Measurements from ENCODE around the gene RPS18.

Gene RPS18

DNA sequence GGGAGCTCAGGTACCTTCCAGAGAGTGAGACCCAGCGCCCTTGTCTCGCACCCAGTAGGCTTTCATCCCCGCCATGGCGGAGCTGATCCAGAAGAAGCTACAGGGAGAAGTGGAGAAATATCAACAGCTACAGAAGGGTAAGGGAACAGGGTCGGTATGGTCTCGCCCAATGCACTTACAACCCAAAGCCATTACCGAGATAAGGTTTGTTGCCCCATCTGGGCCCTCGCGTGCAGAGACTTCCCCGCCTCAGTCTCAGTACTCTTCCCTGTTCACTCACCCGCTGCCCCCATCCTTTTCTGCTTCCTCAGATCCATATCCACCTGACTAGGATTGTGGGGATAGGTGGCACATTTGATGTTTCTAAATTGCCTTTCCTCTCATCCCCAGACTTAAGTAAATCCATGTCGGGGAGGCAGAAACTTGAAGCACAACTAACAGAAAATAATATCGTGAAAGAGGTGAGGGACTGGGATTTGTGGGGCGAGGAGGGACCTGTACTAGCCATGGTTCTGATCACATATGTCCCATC, 18.0 kb downstream of the RPS18 start:
- DNase-seq (ENCODE audit: low read depth), result no peak

DNA sequence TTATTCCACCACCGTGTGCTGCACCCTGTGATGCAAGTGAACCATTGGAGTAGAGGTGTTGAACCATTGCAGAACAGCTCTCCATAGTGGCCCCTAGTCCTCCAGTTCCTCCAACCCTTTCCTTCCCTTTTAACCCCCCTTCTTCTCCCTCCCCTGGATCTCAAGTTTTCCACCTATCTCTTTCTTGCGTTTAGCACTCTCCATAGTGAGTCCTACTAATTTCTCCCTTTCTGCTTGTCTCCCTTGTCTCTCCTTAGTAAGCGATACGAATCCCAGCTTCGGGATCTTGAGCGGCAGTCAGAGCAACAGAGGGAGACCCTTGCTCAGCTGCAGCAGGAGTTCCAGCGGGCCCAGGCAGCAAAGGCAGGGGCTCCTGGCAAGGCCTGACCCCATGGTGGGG, 18.6 kb downstream of the RPS18 start:
- no peak for DNase-seq (ENCODE audit: low read depth)

DNA sequence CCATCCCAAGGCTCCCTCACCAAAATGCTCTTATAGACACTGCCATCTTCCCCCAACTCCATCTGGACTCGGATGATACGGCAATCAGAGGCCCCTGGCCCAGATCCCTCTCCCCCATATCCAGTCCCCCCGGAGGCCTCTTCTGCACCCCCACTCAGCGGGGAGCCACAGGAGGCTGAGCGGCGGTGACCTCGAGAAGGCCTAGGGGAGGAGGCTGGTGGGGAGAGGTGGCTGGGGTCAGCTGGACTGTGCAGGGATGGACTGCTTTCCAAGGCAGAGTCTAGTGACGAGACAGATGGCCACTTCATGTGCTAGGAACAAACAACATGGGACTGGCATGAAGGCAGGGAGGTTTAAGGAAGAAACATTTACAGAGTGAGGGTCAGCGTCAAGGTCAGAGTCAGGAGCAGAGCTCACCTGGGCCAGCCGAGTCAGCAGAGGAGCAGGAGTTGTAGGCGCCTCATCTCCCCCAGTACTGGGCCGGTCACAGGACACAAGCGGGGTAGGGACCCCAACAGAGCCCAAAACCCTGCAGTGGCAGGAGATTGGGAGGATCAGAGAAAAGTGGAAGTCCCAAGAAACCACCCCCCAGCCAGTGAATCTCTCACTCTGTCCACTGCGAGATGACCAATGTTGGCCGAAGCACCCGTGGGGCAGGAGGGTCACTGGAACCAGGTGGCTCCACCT, 21.3 kb downstream of the RPS18 start:
- DNase-seq (ENCODE audit: low read depth), result no peak

DNA sequence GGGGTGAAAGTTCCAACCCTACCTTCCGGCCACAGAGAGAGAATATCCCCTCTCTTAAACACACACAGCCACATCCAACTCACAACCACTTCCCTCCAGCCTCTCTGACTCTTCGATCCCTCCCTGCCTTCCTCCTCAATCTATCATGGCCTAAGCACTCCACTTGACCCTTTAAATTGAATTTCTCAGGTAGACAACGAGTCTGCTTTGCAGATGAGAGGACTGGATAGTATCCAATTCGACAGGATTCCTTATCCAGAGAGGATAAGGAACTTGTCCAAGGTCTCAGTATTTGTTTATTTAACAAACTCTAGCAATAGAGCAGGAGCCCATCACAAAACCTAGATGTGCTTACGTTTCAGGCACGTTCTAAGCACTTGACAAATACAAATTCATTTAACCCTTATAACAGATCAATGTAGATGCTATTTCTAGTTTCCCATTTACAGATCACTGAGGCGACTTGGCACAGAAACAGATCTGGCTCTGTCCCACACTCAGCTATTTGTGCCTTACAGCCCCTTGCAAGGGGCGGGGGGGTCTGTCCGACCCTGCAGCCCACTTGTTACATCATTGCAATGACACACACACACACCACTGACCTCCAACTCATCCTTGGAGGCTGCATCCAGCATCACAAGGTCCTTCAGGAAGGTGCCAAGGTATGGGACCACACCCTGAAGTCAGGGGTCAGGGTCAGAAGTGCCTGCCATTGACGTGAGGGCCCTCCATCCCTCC, 22.4 kb downstream of the RPS18 start:
- no peak for DNase-seq (ENCODE audit: low read depth)

DNA sequence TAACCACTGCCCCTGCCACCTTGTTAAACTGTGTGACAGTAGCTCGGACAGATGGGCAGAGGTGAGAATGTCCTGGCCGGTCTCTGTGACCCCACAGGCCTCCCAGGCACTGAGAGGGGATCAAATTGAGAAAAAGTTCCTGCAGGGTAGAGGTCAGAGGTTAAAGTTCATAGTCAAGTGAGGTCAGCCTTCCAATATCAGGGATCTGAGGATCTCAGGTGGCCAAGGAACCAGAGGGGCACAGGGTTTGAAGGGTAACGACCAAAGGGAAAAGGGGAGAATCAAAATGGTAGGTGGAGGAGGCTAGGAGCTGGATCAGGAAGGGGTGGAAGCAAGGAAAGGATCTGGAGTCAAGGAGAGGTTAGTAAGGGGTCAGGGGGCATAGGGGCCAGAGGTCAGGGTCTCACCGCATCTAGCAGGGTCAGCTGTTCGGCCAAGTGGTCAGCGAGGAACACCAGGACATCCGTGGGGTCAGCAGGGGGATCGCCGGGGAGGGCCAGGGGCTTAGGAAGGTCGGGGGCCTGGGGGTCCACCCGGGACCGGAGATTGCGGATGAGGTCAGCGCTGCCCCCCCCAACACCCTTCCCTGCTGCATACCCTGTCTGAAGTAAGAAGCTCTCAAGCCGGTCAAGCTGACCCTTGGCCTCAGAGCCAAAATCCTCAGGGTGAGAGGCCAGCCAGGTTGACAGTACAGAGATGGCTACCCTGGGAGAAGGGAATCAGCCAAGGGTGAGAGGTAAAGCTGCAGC, 23.9 kb downstream of the RPS18 start:
- DNase-seq (ENCODE audit: low read depth), result no peak

DNA sequence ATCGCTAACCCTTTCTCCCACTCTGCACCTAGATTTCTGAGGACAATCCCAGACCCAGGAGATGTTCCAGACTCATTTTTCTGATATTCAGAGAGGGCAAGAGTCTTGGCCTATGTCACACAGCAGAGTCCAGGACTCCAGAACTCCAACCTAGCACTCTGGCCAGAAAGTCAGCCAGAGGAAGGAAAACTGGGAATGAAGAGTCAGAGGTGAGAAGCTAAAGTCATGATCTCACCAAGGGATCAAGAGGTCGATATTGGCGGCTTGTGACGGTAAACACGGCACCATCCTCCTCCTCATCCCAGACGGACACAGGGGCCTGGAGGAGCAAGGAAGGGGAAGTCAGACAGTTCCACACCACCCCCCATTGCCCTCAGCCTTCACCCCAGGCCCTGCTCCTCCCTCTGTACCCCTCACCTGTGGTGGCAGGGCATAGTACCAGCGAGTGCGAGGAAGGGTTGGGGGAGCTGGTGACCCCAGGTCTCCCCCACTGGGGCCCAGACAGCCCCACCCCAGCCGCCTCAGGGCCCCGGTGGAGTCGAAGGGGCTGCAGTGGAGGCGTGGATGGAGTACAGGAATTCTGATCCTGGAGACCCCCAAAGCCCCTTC, 25.0 kb downstream of the RPS18 start:
- DNase-seq (ENCODE audit: low read depth), result no peak

DNA sequence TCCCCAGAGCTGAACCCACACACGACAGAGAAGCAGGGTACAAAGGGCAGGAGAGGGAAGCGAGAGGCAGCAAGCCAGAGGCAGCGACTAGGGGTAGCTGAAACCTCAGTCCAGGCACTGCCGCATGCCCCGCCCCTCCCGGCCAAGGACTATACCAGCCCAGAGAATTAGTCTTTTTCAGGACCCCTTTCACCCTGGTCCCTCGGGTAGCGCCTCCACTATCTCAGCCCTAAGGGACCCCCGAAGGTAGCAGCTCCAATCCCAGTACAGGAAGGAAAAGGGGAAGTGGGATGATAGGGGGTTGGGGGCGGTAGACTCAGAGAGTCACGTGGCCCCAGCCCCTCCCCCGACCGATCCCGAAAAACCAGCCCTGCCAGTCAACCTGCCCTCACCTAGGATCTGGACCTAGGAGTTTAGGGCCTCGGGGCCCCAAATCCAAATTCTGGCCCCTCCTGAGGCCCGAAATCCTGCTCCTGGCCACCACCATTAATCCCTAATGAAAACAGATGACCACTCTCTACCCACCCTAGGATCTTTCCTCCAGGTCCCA, 25.6 kb downstream of the RPS18 start:
- DNase-seq (ENCODE audit: low read depth), result no peak

DNA sequence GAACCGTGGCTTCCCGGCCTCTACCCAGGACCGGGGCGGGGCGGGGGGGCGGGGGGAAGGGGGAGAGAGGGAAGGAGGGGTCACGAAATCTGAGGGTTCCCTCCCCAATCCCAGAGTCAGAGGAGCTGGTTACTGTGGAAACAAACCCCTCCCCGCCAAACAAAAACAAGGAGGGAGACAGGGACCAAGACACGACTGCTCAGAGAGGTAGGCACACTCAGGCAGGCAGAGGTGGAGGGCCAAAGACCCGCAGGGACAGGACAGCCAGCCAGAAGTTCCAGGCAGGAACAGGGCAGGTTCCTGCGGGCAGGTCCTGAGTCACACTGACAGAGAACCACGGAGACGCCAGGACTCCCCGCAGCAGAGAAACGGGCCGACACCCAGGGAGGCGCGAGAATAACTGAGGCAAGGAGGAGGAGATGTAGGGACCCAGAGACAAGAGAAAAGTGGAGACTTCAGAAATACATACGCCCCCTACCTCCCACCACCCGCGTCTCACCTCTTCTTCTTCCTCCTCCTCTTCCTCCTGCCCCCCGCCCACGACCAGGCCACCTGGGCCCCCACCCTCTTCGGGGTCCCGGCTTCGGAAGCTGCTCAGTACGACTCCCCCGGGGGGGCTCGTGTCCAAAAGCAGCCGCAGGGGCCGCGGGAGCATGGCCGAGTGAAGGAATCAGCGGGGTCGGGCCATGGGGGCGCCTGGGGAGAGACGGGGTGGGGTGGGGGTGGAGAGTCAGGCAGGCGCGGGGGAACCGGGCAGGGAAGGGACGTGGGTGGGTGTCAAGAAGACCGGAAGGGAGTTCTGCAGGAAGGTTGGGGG, 26.3 kb downstream of the RPS18 start:
- DNase-seq (ENCODE audit: low read depth), result peak; percentile 59

DNA sequence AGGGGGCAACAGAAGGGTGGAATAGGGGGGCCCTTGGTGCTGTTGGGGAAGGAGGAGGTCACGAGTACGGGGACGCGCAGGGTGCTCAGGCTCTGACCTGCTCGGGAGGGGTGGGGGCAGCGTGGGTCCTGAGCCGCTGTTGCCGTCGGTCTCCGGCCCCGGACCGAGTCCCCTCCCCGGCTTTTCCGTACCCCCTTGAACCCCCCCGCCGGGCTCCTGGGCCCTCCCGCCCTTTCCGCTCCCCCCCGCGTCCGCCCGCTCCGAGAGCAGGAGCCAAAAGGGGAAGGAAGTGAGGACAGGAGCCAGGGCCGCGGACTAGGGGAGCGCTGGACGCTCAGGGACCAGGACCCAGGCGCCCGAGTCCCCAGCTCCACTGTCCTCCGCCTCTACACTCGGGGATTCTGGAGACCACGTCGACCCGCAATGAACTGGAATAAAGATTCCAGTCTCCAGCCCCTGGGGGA, 26.9 kb downstream of the RPS18 start, which contains the start of gene RGL2:
RGL2 (minus strand) TSS at position 170 of the 464 bp plus-strand sequence. CDS start 332 bp downstream, outside the sequence.
- no peak for DNase-seq (ENCODE audit: low read depth)

DNA sequence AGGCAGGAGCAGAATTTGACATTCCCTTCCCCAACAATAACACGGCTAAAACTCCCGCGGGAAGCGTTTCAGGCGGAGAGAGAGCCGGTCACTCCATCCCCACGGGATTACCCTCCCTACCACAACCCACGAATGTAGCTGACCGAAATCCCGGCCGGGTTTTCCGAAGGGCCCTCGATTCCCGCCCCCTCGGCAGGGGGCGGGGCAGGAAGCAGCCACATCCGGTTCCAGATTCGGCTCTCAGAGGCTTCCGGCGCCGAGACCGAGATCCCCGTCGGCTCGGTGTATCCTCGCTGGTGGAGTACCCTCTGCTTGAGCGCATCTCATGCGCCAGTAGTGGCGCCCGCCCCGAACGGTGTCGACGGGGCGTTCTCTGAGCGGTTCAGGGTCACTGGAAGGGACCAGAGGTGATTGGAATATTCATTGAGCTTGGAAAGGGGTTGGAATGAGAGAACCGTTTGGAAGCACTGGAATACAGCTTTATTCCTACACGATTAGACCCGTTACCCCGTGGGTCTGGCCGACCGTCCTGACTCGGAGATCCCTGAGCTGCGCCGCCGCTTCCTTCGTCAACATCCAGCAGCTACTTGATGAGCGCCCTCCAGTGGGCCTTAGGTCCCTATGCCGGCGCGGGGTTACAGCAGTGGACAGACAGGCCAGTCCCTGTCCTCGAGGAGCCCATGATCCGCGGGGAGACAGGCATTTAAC, 27.5 kb downstream of the RPS18 start:
- peak; percentile 94 for DNase-seq (ENCODE audit: low read depth)

DNA sequence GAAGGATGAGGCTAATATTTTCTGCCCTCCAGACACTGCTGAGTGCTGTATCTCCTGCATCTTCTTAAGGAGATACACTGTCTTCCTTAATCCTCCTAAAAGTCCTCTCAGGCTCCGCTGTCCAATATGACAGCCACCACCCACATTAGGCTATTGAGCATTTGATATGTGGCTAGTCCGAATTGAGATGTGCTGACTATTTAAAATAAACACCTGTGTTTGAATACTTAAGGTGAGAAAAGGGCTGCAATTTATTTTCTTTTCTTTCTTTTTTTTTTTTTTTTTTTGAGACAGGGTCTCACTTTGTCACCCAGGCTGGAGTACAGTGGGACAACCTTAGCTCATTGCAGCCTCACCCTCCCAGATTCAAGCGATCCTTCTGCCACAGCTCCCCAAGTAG, 30.0 kb downstream of the RPS18 start:
- DNase-seq (ENCODE audit: low read depth), result no peak

DNA sequence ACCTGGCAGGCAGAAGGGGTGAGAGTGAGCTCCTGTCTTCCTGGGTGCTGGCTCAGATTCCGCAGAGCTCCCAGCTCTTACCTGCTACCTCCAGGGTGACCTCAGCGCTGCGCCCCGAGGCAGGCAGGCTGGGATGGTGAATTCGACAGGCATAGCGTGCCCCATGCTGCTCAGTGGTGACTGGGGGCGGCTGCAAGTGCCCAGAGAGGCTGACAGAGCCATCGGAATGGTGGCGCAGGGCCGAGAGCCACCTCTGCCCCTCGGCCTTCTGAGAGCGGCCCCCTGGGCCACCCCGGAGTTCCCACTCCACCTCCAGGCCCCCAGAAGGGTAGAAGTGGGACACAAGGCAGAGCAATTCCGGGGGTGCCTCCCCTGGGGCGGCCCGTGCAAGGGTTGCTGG, 32.3 kb downstream of the RPS18 start:
- DNase-seq (ENCODE audit: low read depth), result no peak

DNA sequence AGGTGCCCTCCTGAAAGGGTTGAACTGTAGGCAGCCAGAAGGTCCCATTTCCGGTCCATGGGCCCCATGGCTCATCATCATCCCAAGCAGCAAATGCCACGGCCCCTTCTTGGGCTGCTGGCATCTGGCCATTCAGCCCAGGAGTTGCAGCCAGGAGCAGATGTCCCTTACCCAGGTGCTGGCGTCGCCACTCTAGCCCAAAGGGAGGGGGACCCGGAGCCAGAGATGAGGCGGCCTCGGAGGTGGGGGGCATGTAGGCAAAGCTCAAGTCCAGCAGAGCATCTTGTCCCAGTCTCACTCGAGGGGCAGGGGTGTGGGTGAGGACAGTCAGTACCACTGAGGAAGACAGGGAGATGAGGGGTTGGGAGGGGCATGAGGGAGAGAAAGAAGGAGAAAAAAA, 33.2 kb downstream of the RPS18 start:
- no peak for DNase-seq (ENCODE audit: low read depth)

DNA sequence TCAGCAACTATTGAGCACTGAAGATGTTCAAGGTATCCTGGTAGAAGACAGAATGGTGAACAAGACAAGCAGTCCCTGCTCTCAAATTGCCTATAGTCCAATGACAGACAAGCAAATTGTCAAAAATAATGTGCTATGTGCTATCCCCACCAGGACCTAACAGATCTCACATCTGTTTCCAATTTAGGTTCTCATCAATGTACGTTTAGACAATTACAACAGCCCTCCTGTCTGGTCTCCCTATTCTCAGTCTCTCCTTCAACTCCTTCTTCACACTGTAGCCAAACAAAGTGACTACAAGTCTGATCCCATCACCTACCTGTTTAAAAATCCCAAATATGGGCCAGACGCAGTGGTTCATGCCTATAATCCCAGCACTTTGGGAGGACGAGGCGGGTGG, 34.5 kb downstream of the RPS18 start:
- no peak for DNase-seq (ENCODE audit: low read depth)

DNA sequence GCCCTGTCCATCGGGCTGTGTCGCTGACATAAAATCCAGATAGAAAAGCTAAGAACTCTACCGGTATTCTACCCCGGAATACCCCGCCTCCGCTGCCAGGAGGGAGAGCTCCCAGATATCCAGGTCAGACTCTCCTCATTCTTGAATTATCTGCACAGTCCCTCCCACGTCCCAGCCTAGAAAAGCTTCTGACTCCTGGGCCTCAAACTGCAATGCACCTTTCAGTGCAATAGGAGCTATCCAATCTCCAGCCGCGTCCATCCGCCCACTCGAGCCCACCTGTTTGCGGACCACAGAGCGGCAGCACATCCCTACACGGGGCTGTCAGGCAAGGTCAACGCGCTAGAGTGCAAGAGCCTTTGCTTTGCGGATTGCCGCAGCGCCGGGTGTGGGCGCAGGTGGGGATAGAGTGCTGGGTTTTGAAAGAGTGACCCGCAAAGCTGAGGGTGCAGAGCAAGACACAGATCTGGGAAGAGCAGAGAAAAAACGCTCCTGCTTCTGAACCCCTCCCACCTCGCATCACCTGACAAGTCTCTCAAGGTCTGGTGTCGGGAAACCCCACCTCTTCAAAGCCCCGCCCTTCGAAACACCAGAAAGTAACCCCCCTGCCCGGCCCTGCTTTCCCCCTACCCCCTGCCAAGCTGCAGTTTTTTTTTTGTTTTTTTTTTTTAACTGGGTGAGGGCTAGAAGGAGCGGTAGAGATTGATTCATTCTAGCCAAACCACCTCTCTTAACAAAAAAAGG, 40.7 kb downstream of the RPS18 start:
- peak; percentile 66 for DNase-seq (ENCODE audit: low read depth)

DNA sequence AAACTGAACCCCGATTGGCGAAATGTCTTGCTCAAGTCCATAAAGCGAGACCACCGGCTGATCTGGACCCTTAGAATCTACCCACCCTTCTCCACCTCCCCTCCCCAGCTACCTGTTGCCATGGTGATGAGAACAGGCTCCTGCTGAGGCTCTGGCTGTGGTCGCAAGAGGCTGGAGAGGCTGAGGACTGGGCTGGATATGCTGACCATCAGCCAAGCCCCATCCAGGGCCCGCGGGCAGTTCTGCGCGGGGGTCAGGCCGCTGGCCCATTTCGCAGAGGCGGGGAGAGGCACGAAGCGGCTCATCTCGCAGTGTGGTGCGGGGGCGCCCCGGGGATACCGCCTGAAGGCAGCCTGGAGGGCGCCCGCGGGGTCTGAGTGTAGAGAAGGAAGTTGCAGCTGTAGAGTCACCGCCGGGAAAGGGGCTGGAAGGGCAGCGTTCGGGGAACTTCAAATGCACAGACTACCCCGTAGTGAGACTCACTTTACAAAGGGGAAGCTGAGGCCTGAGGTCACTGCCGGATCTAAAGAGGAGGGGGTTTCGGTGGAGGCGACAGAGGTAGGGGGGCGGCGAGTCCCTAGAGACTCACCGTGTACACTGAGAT, 41.3 kb downstream of the RPS18 start:
- DNase-seq (ENCODE audit: low read depth), result no peak

DNA sequence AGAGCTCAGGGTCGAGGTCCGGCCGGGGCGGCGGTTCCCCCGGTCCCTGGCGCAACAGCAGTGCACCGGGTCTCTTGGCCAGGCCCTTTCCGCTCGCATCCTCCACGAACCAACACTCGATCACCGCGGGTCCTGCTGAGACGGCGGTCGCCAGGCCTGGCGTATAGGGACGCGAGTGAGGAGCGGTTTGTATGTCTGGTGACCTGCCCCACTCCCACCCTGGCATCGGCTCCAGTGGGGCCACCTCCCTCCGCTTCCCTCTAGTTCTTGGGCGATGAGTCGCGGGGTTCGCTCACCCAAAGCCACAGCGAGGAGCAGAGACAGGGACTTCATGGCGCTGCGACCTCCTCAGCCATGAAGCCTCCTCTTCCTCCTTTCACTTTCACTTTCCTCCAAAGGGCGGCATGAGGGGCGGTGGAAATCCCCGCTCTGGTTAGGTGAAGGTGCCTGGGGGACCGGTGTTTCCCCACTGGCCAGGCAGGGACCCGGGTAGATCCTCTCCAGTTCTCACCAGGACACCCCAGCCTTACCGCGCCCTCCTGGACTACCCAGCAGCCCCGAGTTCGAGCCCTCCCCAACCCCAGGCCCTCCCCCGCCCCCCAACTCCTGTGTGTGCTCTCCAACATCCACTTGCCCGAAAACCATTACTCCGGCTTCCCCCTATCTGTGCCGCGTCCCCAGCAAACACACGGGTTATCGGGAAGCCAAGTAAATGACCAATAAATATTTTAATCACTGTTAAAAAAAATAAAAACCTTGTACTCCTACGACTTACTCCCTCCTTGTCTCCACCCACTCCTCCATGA, 42.0 kb downstream of the RPS18 start, which contains the start of gene TAPBP:
TAPBP (minus strand) TSS at position 370 of the 806 bp plus-strand sequence; CDS start at position 333, 37 bp downstream.
- DNase-seq (ENCODE audit: low read depth), result peak; percentile 77

DNA sequence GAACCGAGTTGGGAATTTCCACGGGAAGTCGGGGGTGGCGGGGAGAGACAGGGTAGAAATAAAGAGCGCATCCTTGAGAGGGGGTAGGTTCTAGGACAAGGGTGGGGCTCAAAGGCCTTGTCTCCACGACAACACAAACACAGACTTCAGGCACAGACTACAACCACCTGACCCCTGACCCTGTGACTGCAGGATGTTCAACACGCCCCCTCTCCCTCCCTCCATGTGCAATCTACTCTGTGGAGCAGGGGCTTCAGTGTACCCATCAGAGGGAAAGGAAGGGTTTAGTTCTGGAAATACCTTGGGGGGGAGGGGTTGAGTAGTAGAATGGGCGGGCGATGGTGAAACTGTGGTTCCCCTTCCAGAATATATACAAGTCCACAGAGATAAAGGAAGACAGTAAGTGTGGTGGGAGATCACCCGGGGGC, 42.7 kb downstream of the RPS18 start:
- no peak for DNase-seq (ENCODE audit: low read depth)

Data from activated T-cell treated with anti-CD3 and anti-CD28 coated beads for 48 hours (primary cell).